Stomach smooth muscle (tissue), 2 donors: ENCODE results near the gene CENPP.
"Not testable (repeated sequence)": the region's sequence is repeated elsewhere in the genome, so short reads cannot be mapped to it uniquely, and the experiment has no call there.

Source experiments
- H3K27ac ChIP-seq: one replicate; pipeline ENCODE4 v1.7.0; 2013; ENCODE audit warnings: mild to moderate bottlenecking, low read length, inconsistent platforms
- H3K27me3 ChIP-seq, 2 donors: one replicate each; pipeline ENCODE4 v1.7.0; 2013; ENCODE audit warnings: low read length in 2 of 2; ENCODE audit not compliant: insufficient read depth in 2 of 2, control insufficient read depth in 1 of 2
- H3K36me3 ChIP-seq, 2 donors: one replicate each; pipeline ENCODE4 v1.7.0; 2013; ENCODE audit warnings: low read length in 2 of 2; ENCODE audit not compliant: control insufficient read depth in 2 of 2, insufficient read depth in 2 of 2
- H3K4me1 ChIP-seq: one replicate; pipeline ENCODE4 v1.7.0; 2013; ENCODE audit warnings: low read length; ENCODE audit not compliant: control insufficient read depth, insufficient read depth
- H3K4me3 ChIP-seq, 2 donors: one replicate each; pipeline ENCODE4 v1.7.0; 2013; ENCODE audit warnings: low read length in 2 of 2
- H3K9ac ChIP-seq, 2 donors: one replicate each; pipeline ENCODE4 v1.7.0; 2013; ENCODE audit warnings: low read length in 2 of 2, mild to moderate bottlenecking in 1 of 2
- H3K9me3 ChIP-seq, 2 donors: one replicate each; pipeline ENCODE4 v1.7.0; 2013; ENCODE audit warnings: low read length in 2 of 2; ENCODE audit not compliant: control insufficient read depth in 2 of 2
- donor health status: healthy.
- donor health status: Pancreatic carcinoma.

CENPP gene

DNA sequence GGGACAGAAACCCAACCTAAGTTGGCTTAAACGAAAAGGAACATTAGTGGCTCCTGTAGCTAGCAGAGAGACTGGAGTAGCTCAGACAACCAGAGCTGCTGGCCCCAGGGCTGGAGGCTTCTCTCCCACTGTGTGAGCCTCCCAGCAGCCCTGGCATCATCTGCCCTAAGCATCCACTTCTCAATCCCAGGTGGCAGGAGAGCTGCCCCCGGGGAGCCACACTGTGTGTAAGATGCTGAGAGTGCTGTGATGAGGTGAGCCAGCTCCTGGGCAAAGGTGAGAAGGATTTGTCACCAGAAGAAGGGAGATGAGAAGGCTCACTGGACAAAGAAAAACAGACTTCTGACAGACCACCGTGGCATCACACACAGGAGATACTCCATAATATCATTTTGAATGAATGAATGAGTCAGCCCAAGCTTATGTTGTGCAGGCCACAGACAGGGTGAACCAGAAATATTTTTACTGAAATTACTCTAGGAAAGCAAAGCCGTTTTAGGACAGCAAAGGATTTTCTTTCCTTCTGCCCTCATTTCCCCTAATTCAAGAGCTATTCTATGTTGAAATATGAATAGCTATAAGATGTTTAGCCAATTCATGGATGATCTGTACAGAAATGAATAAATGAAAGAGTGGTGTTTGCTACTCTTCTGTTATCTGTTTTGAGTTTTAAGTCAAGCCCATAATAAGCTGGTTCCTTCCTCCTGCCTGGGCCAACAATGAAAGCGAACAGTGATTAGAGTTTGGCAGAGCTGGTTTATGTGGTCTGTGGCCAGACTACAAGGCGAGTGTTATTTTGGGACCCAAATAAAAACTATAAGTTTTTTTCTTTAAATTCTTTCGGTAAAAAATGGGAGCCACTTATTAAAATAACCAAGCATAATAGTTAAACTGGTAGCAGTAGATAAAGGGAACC, 267.5 kb downstream of the CENPP start:
- peaks cover 15% of the 10 kb centered on the region for H3K4me1 ChIP-seq
- H3K4me3 ChIP-seq, result no peak overlapping the region
- H3K9ac ChIP-seq, result no peak overlapping the region

DNA sequence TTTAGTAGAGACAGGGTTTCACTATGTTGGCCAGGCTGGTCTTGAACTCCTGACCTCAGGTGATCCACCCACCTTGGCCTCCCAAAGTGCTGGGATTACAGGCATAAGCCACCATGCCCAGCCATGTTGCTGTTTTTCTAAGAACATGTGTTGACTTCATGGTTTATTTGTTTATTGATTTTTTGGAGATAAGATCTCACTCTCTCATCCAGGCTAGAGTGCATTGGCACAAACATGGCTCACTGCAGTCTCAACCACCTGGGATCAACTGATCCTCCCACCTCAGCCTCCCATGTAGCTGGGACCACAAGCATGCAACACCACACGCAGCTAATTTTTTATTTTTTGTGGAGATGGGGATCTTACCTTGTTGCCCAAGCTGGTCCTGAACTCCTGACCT, 269.3 kb downstream of the CENPP start:
- not testable (repeated sequence) for H3K27ac ChIP-seq

More for the DNA sequence above, 267.5 kb downstream of the CENPP start:
- Histone ChIP-seq H3K27ac (no peak overlapping the region), H3K27me3 (no peaks in the 10 kb centered on the region), H3K9me3 (no peaks in the 10 kb centered on the region), H3K36me3 (no peaks in the 10 kb centered on the region)

DNA sequence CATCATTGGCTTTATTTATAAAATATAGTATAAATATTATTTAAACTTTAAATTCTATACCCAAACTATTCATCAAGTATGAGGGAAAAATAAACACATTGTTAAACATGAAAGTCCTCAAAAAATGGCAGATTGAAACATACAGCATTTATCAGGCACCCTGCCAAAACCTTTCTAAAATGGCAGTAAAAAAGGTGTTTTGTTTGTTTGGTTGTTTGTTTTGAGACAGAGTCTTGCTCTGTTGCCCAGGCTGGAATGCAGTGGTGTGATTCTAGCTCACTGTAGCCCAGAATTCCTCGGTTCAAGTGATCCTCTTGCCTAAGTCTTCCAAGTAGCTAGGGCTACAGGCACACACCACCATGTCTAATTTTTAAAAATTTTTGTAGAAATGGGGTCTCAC, 270.2 kb downstream of the CENPP start:
- H3K36me3 ChIP-seq, result no peaks in the 10 kb centered on the region
- H3K4me1 ChIP-seq, result peaks cover 20% of the 10 kb centered on the region
- H3K4me3 ChIP-seq, result no peak overlapping the region
- H3K9ac ChIP-seq, result no peak overlapping the region
- H3K27me3 ChIP-seq, result no peaks in the 10 kb centered on the region
- no peak overlapping the region for H3K27ac ChIP-seq
- H3K9me3 ChIP-seq, result no peaks in the 10 kb centered on the region

More for the DNA sequence above, 269.3 kb downstream of the CENPP start:
- H3K36me3 ChIP-seq, H3K27me3 ChIP-seq, H3K4me3 ChIP-seq, H3K9ac ChIP-seq, H3K9me3 ChIP-seq: not testable (repeated sequence)
- peaks cover 15% of the 10 kb centered on the region for H3K4me1 ChIP-seq

DNA sequence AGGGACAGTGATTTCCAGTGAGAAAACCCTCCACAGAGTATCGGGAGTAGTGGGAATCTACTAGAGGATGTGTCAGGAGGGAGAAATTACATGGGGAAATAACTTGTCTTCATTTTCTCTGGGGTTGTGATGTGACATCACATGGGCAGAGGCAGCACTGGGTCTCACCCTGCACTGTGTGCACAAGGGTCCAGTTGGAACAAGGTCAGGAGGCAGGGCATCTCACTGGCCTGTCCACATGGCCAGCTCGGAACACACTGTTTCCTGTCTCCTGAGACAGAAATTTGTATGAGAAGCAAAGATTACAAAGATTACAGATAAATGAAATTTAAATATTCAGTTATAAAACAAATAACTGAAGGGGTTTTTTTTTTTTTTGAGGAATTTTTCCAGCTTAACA, 272.6 kb downstream of the CENPP start:
- no peak overlapping the region for H3K9ac ChIP-seq
- H3K4me1 ChIP-seq, result peaks cover 28% of the 10 kb centered on the region
- H3K27me3 ChIP-seq, result no peaks in the 10 kb centered on the region
- no peak overlapping the region for H3K4me3 ChIP-seq
- H3K36me3 ChIP-seq, result no peaks in the 10 kb centered on the region
- no peak overlapping the region for H3K27ac ChIP-seq
- H3K9me3 ChIP-seq, result no peaks in the 10 kb centered on the region

DNA sequence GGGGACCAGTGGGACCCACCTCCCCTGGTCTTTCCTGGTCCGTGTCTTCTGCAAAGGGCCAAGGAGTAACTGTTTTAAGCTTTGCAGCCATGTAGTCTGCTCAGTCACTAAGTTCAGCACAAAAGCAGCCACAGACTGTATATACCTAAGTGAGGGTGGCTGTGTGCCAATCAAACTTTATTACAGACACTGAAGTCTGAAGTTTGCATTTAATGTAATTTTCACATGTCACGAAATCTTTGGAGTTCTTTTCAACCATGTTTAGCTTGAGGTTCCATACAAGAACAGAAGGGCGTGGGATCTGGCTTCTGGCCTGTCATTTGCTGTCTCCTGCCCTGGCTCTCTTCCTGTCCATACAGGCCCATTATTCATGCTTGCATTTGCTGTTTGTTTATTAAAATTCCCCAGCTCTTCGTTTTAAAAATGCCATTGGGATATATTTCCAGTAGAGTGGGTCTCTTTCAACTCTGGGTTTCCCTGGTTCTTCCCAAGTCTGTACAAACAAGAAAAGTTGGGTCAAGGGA, 274.2 kb downstream of the CENPP start:
- Histone ChIP-seq H3K9me3 (no peaks in the 10 kb centered on the region), H3K4me1 (peaks cover 24% of the 10 kb centered on the region), H3K27ac (peak overlapping the region; percentile 87)

DNA sequence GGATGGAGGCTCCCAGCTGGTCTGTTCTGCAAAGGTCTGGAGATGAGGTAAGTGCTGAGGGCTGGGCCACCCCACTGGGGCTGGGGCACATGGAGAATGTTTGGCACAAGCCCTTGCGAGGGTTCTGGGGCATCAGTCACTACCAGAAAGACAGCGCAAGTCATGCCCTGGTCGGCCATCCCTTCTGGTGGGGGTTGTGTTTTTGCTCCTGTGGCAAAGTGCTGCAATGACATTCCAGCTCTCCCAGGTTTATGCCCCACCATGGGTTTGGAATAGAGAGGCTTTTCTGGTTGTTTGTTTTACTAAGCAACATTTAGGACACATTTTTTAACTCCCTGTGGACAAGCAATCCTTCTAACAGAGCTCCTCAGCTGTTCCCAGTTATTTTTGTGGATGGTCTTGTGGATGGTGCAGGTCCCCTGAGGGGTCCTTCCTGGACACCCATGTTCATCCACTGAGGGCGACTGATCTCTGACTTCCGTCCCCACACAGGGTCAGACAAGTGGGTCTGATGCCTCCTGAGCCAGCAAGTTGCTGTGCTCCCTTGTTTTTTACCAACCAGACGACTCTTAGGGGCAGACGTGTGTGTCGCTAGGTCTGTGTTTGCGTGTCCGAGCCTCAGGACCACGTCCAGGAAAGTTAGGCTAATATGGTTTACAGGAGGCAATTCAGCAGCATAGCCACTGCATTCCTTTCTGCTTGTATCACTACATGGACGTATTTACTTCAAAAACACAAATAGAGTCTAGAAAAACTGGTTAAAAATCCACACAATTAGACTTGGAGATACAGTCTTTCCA, 274.9 kb downstream of the CENPP start:
- H3K9me3 ChIP-seq, result no peaks in the 10 kb centered on the region
- H3K9ac ChIP-seq, result peak overlapping the region; percentile 8 to 42
- H3K4me1 ChIP-seq, result peaks cover 24% of the 10 kb centered on the region
- H3K27ac ChIP-seq, result peak overlapping the region; percentile 87
- peak overlapping the region; percentile 31 to 44 for H3K4me3 ChIP-seq
- no peaks in the 10 kb centered on the region for H3K36me3 ChIP-seq
- H3K27me3 ChIP-seq, result no peaks in the 10 kb centered on the region

More for the DNA sequence above, 274.2 kb downstream of the CENPP start:
- peak overlapping the region in 1 of 2 donors; percentile 22 for H3K4me3 ChIP-seq
- H3K36me3 ChIP-seq, result no peaks in the 10 kb centered on the region
- no peaks in the 10 kb centered on the region for H3K27me3 ChIP-seq
- H3K9ac ChIP-seq, result no peak overlapping the region

DNA sequence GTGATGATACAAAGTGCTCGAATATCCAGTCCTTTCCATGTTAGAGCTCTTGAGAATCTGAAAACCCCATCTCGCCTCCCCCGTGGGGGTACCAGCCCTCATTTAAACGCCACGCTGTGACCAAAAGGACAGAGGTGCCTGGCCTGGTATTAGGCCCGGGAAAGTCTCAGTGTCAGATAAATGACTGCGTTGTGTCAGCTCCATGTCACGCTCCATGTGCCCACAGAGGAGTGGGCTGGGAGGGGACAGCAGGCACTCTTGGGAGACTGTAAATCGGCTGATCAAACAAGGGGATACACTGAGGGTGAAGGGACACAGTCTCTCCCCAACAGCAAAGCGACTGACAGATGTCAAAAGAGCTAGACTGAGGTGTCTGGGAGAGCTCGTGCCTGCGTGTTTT, 275.7 kb downstream of the CENPP start:
- Histone ChIP-seq H3K9ac (peak overlapping the region; percentile 8 to 42), H3K36me3 (no peaks in the 10 kb centered on the region), H3K9me3 (no peaks in the 10 kb centered on the region), H3K4me3 (peak overlapping the region in 1 of 2 donors; percentile 44), H3K27me3 (no peaks in the 10 kb centered on the region), H3K4me1 (peaks cover 24% of the 10 kb centered on the region), H3K27ac (peak overlapping the region; percentile 87)

DNA sequence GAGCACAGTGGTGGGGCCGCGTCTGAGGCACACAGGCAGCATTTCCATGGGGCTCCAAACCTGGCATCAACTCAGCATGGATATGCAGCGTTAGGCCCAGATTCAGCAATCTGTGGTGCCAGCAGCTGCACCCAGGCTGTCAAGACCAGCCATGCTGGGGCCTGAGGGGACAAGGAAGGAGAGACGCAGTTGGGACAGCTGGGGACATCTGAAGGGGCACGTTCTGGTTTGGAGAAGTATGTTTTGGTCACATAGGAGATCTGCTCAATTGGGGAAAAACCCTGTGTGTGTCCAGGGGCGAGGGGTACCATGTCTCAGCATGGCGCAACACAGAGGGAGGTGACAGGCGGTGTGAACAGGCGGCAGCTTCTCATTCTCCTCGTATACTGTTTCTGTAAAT, 276.7 kb downstream of the CENPP start:
- peak overlapping the region; percentile 87 for H3K27ac ChIP-seq

DNA sequence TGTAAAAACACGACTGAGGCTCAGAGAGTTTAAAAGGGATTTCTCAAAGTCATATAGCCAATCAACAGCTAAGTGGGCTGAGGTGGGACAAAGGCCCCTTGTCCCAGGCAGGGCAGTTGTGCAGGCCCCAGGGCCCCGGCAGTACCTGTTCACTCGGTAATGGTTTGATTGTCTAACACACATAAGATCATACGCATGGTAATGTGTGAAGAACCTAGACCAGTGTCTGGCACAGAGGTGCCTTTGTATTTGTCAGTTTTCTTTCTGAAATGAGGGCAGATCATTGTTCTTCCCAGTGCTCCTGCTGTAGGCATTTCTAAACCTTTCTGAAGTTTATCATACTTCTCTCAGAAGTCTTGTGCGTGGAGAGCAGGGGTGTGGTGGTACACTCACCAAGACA, 277.3 kb downstream of the CENPP start:
- no peak overlapping the region for H3K9ac ChIP-seq
- H3K9me3 ChIP-seq, result no peaks in the 10 kb centered on the region
- no peak overlapping the region for H3K27ac ChIP-seq
- H3K27me3 ChIP-seq, result no peaks in the 10 kb centered on the region
- no peaks in the 10 kb centered on the region for H3K36me3 ChIP-seq
- no peak overlapping the region for H3K4me3 ChIP-seq
- H3K4me1 ChIP-seq, result peaks cover 30% of the 10 kb centered on the region

More for the DNA sequence above, 276.7 kb downstream of the CENPP start:
- H3K27me3 ChIP-seq, result no peaks in the 10 kb centered on the region
- H3K9me3 ChIP-seq, result no peaks in the 10 kb centered on the region
- H3K9ac ChIP-seq, result no peak overlapping the region
- H3K4me3 ChIP-seq, result no peak overlapping the region
- peaks cover 24% of the 10 kb centered on the region for H3K4me1 ChIP-seq
- no peaks in the 10 kb centered on the region for H3K36me3 ChIP-seq

DNA sequence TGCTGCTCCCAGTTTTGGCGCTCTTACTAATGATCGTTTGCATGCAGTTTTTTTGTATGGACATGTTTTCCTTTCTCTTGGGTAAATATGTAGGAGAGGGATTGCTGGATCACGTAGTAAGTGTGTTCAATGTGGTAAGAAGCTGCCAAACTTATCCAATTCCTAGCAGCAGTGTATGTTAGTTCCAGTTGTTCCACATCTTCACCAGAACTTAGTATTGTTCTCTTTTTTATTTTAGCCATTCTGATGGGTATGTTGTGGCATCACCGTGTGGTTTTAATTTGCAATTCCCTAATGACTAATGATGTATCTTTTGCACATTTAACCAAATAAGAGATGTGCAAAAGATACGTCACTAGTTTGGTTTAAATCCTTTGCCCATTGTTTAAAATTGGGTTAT, 278.2 kb downstream of the CENPP start:
- Histone ChIP-seq H3K4me3 (no peak overlapping the region), H3K4me1 (peaks cover 39% of the 10 kb centered on the region), H3K9me3 (no peaks in the 10 kb centered on the region), H3K27me3 (no peaks in the 10 kb centered on the region), H3K36me3 (no peaks in the 10 kb centered on the region), H3K9ac (no peak overlapping the region), H3K27ac (no peak overlapping the region)
